GM23248 (cell line): ENCODE results near the gene AKT3. TPM values are rescaled to one million over a fixed set of nuclear protein-coding genes. Genes with fewer than 3 reads are reported as not detected.

Source experiments
- DNase-seq: peaks from one replicate; pipeline ENCODE4 v3.0.0-alpha.2; 2015
- H2AFZ ChIP-seq: fragments of 200-600 bp; sonication (generic); 2 replicates; pipeline ENCODE4 v1.6.1; 2016; ENCODE audit warnings: antibody characterized with exemption
- H3F3A ChIP-seq: fragments of 200-600 bp; sonication (generic); 2 replicates; pipeline ENCODE4 v1.6.1; 2016; ENCODE audit warnings: mild to moderate bottlenecking, antibody characterized with exemption, mixed run types; ENCODE audit not compliant: insufficient read depth
- H3K27ac ChIP-seq: fragments of 200-600 bp; sonication (generic); 2 replicates; pipeline ENCODE4 v1.5.1; 2016; ENCODE audit warnings: mild to moderate bottlenecking
- H3K27me3 ChIP-seq: fragments of 200-600 bp; sonication (generic); replicated peaks from 2 replicates; pipeline ENCODE4 v1.6.1; 2016; ENCODE audit warnings: mild to moderate bottlenecking; ENCODE audit not compliant: insufficient read depth
- H3K36me3 ChIP-seq: fragments of 200-600 bp; sonication (generic); 2 replicates; pipeline ENCODE4 v1.6.1; 2016; ENCODE audit warnings: low read depth, mild to moderate bottlenecking
- H3K4me1 ChIP-seq: fragments of 200-600 bp; sonication (generic); 2 replicates; pipeline ENCODE4 v1.6.1; 2016; ENCODE audit warnings: mild to moderate bottlenecking; ENCODE audit not compliant: insufficient read depth
- H3K4me2 ChIP-seq: fragments of 200-600 bp; sonication (generic); one replicate; pipeline ENCODE4 v1.6.1; 2016; ENCODE audit warnings: mild to moderate bottlenecking; ENCODE audit not compliant: unreplicated experiment
- H3K4me3 ChIP-seq: fragments of 200-600 bp; sonication (generic); 2 replicates; pipeline ENCODE4 v1.5.1; 2016; ENCODE audit warnings: mild to moderate bottlenecking
- H3K79me2 ChIP-seq: fragments of 200-600 bp; sonication (generic); 2 replicates; pipeline ENCODE4 v1.6.1; 2016; ENCODE audit warnings: mild to moderate bottlenecking; ENCODE audit not compliant: insufficient read depth
- H3K9ac ChIP-seq: fragments of 200-600 bp; sonication (generic); 2 replicates; pipeline ENCODE4 v1.6.1; 2016; ENCODE audit warnings: mild to moderate bottlenecking
- H3K9me2 ChIP-seq: fragments of 200-600 bp; sonication (generic); 2 replicates; pipeline ENCODE4 v1.6.1; 2016; ENCODE audit warnings: mixed run types, mild to moderate bottlenecking, moderate library complexity; ENCODE audit not compliant: insufficient read depth
- H3K9me3 ChIP-seq: fragments of 200-600 bp; sonication (generic); one replicate; pipeline ENCODE4 v1.6.1; 2017; ENCODE audit warnings: low read depth
- H4K20me1 ChIP-seq: fragments of 200-600 bp; sonication (generic); 2 replicates; pipeline ENCODE4 v1.6.0; 2016; ENCODE audit not compliant: insufficient read depth
- EZH2 ChIP-seq: fragments of 200-600 bp; sonication (generic); IDR thresholded peaks from 2 replicates; pipeline ENCODE4 v1.6.1; 2018; ENCODE audit warnings: antibody characterized with exemption, mild to moderate bottlenecking; ENCODE audit not compliant: insufficient read depth, poor library complexity, severe bottlenecking
- EZH2phosphoT487 ChIP-seq: fragments of 200-600 bp; sonication (generic); IDR thresholded peaks from 2 replicates; pipeline ENCODE4 v1.6.1; 2018; ENCODE audit warnings: antibody characterized with exemption, moderate library complexity, mild to moderate bottlenecking, low read depth; ENCODE audit not compliant: insufficient read depth
- WGBS, 2 experiments: methylation state at CpG; one replicate each; pipeline ENCODE4 v1.1.6; 2015 to 2017; ENCODE audit warnings: low lambda C conversion rate in 2 of 2, low coverage in 1 of 2; ENCODE audit errors: missing lambda C conversion rate in 2 of 2; 5-methylcytosine and 5-hydroxymethylcytosine counted together
- in situ Hi-C: fragments of 300-500 bp; cut with MboI; formaldehyde crosslinking; loops from 2 replicates; pipeline ENCODE4 v1.15.0; 2020
- polyA plus RNA-seq: library from polyadenylated mRNA; unstranded; fragments of >200 nt; fragmentation: Nextera tagmentation; extraction: Ambion mirVana; gene quantifications from 2 replicates; pipeline ENCODE4 v1.2.1, GENCODE V29; 2016
- total RNA-seq: library from RNA; depleted of rRNA; stranded (reverse); fragments of >200 nt; shearing (Covaris generic); gene quantifications from 2 replicates; pipeline ENCODE4 v1.2.3, GENCODE V29; 2014

AKT3 gene
- total and polyA plus RNA-seq, 2 experiments from 2014 or later: 9.1 to 31.2 TPM

DNA sequence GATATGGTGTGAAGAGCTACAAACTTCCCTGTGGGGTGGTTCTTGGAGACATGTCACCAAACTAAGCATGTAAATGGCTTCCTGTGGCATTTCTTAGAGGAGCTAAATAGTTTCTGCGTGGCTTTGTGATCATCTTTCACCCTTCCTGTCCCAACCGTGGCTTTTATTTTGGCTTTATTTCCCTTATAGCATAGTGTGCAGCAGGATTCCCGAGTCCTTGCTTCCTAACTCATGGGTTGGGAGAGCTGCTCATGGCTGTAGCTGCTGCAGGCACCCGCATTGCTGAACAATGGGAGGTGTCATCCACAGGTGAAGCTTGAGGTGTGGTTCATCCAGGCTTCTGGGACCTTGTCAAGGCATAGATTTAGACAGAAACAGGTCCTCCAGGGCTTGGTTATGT lies 402.2 kb downstream of the AKT3 start:
- 63 to 73% methylated on average over 4 of the region's 4 CpGs for WGBS, 2 experiments
- in situ Hi-C loops: no loop called here
- TF ChIP-seq EZH2 (no peak), EZH2phosphoT487 (no peak)

GRCh38 chr1:243447347-243447746 lies 402.7 kb downstream of the AKT3 start:
- peak overlapping the region; percentile 20 for H3K4me2 ChIP-seq
- no peaks in the 10 kb centered on the region for H3K9me3 ChIP-seq
- peak overlapping the region; percentile 6; the same call in 1 of the 2 replicates for H2AFZ ChIP-seq
- no peak overlapping the region for H3K27ac ChIP-seq
- H3K4me1 ChIP-seq: peaks cover 5% of the 10 kb centered on the region; the same call in 1 of the 2 replicates
- H3K36me3 ChIP-seq: no peaks in the 10 kb centered on the region
- 25 to 29% methylated on average over 3 of the region's 3 CpGs for WGBS, 2 experiments
- H3K9me2 ChIP-seq: no peaks in the 10 kb centered on the region
- no peaks in the 10 kb centered on the region for H3K79me2 ChIP-seq
- in situ Hi-C loops: no loop called here
- H3K9ac ChIP-seq: no peak overlapping the region
- peak; percentile 83 for DNase-seq
- H3K4me3 ChIP-seq: no peak overlapping the region
- H3K27me3 ChIP-seq: no peaks in the 10 kb centered on the region
- H3F3A ChIP-seq: no peaks in the 10 kb centered on the region
- no peaks in the 10 kb centered on the region for H4K20me1 ChIP-seq
- no peak for TF ChIP-seq EZH2
- no peak for TF ChIP-seq EZH2phosphoT487

More for the DNA sequence above, 402.2 kb downstream of the AKT3 start:
- H2AFZ ChIP-seq: no peak overlapping the region
- H3K27me3 ChIP-seq: no peaks in the 10 kb centered on the region
- no peaks in the 10 kb centered on the region for H3K36me3 ChIP-seq
- H3F3A ChIP-seq: no peaks in the 10 kb centered on the region
- H3K9ac ChIP-seq: no peak overlapping the region
- H3K79me2 ChIP-seq: no peaks in the 10 kb centered on the region
- H3K4me1 ChIP-seq: peaks cover 5% of the 10 kb centered on the region; the same call in 1 of the 2 replicates
- no peak overlapping the region for H3K4me3 ChIP-seq
- H3K9me2 ChIP-seq: no peaks in the 10 kb centered on the region
- no peaks in the 10 kb centered on the region for H3K9me3 ChIP-seq
- no peaks in the 10 kb centered on the region for H4K20me1 ChIP-seq
- DNase-seq: no peak
- no peak overlapping the region for H3K4me2 ChIP-seq
- no peak overlapping the region for H3K27ac ChIP-seq

GRCh38 chr1:243443557-243443956 lies 406.5 kb downstream of the AKT3 start:
- Histone ChIP-seq H4K20me1 (no peaks in the 10 kb centered on the region), H3K79me2 (no peaks in the 10 kb centered on the region), H3K9ac (no peak overlapping the region), H3K9me3 (no peaks in the 10 kb centered on the region), H3K4me2 (no peak overlapping the region), H3F3A (no peaks in the 10 kb centered on the region), H3K4me1 (peaks cover 5% of the 10 kb centered on the region; the same call in 1 of the 2 replicates), H3K27ac (no peak overlapping the region), H3K4me3 (no peak overlapping the region), H3K27me3 (no peaks in the 10 kb centered on the region), H2AFZ (no peak overlapping the region), H3K36me3 (no peaks in the 10 kb centered on the region), H3K9me2 (no peaks in the 10 kb centered on the region)
- WGBS, 2 experiments: 35 to 38% methylated on average over 4 of the region's 4 CpGs
- TF ChIP-seq EZH2phosphoT487: no peak
- TF ChIP-seq EZH2: no peak
- DNase-seq: no peak
- in situ Hi-C loops: no loop called here

- no peaks in the 10 kb centered on the region for H3K27me3 ChIP-seq
- H3K9ac ChIP-seq: no peak overlapping the region
- no peaks in the 10 kb centered on the region for H3K9me3 ChIP-seq
- H3K36me3 ChIP-seq: no peaks in the 10 kb centered on the region
- no peak overlapping the region for H2AFZ ChIP-seq
- no peaks in the 10 kb centered on the region for H3K79me2 ChIP-seq
- no peak overlapping the region for H3K4me2 ChIP-seq
- TF ChIP-seq EZH2phosphoT487 (no peak), EZH2 (no peak)
- in situ Hi-C loops: no loop called here
- no peaks in the 10 kb centered on the region for H3K4me1 ChIP-seq
- no peaks in the 10 kb centered on the region for H3K9me2 ChIP-seq
- no peak for DNase-seq
- no peak overlapping the region for H3K27ac ChIP-seq
- no peak overlapping the region for H3K4me3 ChIP-seq
- H3F3A ChIP-seq: no peaks in the 10 kb centered on the region
- H4K20me1 ChIP-seq: no peaks in the 10 kb centered on the region
These were observed 408.4 kb downstream of the AKT3 start for GRCh38 chr1:243441601-243442000.

- no peak overlapping the region for H3K4me3 ChIP-seq
- H3K9me3 ChIP-seq: no peaks in the 10 kb centered on the region
- H3K9me2 ChIP-seq: no peaks in the 10 kb centered on the region
- no peaks in the 10 kb centered on the region for H4K20me1 ChIP-seq
- no peaks in the 10 kb centered on the region for H3F3A ChIP-seq
- no peaks in the 10 kb centered on the region for H3K36me3 ChIP-seq
- H3K79me2 ChIP-seq: no peaks in the 10 kb centered on the region
- DNase-seq: no peak
- no peak overlapping the region for H3K9ac ChIP-seq
- no peak overlapping the region for H2AFZ ChIP-seq
- no peaks in the 10 kb centered on the region for H3K27me3 ChIP-seq
- in situ Hi-C loops: no loop called here
- no peak overlapping the region for H3K27ac ChIP-seq
- no peak overlapping the region for H3K4me2 ChIP-seq
- 100% methylated on average over 2 of the region's 2 CpGs for WGBS, 2 experiments
- no peaks in the 10 kb centered on the region for H3K4me1 ChIP-seq
- no peak for TF ChIP-seq EZH2phosphoT487
- TF ChIP-seq EZH2: no peak
These were observed 409.6 kb downstream of the AKT3 start for GRCh38 chr1:243440406-243440805.
